ENCODE results near the gene SLC27A6.

SLC27A6 gene

DNA sequence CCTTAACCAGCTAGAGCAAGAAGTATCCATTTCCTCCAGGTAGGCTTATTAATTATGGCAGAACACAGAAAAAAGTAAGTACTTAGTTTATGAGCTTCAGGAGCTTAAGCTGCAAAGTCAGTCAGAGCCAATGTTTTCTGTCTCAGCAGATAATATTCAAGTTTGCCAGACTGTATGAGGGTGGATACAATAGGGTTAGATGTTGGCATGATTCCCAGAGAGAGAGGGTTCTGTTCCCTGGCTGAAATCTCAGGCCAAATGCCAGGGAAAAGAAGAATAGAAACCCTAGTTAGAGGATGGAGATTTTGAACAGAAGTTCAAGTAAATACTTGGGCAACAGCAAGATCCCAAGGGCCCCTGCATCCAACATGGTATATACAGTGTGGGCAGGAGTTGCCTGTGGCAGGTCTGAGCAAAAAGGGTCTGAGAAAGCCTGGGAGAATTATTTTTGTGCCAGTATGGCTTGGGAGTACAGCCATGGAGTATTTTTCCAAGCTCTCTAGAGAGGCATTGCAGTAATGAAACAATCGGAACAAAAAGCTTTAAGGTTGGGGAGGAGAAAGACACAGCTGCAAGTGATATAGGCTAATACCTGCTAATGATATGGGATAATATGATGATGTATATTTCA, 98.3 kb downstream of the SLC27A6 start:
- peak; percentile 90 for DNase-seq (ENCODE audit: low read depth, low spot score)

DNA sequence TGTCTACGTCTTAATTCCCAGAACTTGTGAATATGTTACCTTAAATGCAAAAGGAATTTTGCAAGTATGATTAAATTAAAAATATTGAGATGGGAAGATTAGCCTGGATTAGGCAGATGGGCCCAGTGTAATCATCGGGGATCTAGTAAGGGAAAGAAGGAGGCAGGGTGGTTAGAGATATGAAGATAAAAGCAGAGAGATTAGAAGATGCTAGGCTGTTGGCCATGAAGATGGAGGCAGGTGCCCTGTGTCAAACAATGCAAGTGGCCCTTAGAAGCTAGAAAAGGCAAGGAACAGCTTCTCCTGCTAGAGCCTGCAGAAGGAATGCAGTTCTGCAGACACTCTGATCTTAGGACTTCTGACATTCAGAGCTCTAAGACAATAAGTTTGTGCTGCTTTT, 100.4 kb downstream of the SLC27A6 start:
- no peak for DNase-seq (ENCODE audit: low read depth, low spot score)

DNA sequence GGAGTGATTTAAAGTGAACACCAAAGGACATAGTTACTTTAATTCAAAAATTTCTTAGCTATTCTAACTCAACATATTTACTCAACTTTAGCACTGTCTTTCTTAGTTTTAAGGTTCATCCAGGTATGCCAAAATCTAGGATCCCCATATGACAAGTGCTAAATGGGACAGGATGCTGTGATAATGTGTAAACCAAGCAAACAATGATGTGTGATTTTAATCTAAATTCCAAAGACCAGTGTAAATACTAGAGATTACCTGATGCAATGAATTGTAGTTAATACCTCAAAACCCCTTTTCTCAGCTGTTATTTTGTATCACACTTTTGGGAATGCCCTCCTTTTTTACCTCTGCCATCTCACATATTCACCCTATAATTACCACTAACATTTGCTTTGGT, 102.5 kb downstream of the SLC27A6 start:
- no peak for DNase-seq (ENCODE audit: low read depth, low spot score)

DNA sequence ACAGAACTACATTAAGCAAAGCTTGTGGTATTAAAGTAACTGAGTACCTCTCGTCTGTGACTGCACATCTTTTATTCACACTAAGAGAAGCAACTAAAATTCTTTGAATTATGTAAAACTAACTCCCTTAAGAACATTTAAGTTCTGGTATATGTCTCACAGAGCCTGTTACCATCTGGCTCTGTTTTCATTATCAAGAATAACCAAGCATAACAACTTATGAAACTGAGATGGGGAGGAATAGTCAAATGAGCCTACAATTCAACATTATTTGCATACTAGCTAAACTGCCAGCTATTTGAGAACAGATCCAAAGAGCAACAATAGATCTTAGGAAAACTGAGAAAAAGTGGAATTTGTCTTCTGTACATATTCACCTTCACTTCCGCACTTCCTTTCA, 104.0 kb downstream of the SLC27A6 start:
- DNase-seq (ENCODE audit: low read depth, low spot score), result no peak

DNA sequence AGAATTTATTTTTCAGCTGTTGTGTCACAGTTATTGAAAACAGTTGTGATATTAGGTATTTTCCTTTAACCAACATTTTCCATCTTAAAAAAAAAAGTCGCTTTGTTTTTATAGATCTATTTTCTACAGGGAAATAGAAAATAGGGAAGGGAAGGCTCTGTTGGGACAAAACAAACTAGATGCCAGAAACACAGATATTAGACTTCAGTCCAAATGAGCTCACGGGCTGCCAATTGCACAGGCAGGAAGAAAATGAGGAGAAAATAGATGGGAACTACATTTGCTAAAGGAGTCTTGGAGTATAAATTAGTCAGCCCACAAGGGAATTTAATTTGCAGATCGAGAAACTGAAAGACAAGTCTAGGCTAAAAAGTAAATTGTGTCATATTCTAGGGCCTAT, 107.8 kb downstream of the SLC27A6 start:
- DNase-seq (ENCODE audit: low read depth, low spot score), result no peak

DNA sequence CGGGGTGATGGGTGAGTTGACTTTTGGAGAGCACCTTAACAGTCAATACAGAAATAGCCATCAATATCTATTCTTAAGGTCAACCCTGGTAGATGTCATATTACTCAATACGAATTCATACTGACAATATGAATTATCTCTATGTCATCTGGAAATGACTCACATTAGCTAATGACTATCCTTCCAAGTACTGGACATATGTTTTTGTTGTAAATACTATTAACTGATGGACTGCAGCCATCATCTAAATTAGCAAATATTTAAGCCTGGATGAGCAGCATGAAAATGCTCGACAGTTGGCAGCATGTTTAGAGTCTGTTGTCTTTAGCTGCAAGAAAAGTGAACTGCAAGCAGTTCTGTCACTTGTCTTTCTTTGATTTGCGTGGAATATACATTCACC, 109.6 kb downstream of the SLC27A6 start:
- no peak for DNase-seq (ENCODE audit: low read depth, low spot score)

DNA sequence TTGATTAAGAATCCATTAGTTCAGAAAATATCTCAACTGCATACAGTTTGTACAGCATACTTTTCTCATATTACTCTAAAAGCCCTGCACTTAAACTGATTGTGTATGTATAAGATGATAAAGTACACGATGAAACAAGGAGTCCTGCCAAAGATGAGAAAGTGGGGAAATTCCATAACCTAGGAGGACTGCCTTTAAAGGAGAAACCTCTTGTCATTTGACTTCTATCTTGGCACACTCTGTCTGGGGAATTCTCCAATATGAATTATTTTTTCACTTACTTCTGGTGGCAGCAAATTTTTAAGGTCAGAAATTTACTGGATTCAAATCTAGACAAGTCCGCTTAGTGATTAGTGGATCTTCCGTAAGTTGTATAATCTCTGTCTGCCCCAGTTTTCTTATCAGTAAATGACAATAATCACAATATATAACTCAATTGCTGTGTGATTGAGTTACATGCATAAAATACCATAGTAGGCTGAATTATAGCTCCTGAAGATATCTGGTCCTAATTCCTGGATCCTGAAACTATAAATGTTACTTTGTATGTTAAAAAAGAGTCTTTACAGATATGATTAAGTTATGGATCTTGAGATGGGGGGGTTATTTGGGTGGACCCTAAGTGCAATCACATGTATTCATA, 112.3 kb downstream of the SLC27A6 start:
- DNase-seq (ENCODE audit: low read depth, low spot score), result no peak

DNA sequence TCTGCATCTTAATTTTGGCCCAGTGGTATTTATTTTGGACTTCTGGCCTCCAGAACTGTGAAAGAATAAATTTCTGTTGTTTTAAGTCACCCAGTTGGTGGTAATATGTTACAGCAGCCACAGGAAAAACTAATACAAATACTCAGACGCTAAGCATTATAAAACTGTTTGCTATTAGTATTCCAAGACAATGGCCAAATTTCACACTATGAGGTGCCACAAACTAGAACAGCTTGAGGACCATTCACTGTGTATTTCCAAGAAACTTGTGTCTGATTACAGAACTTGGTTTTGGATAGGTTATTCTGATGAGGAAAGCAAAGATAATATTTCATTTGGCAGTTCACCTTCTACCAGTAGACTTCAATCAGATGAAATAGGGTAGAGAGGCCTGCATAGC, 113.0 kb downstream of the SLC27A6 start:
- DNase-seq (ENCODE audit: low read depth, low spot score), result peak; percentile 23

DNA sequence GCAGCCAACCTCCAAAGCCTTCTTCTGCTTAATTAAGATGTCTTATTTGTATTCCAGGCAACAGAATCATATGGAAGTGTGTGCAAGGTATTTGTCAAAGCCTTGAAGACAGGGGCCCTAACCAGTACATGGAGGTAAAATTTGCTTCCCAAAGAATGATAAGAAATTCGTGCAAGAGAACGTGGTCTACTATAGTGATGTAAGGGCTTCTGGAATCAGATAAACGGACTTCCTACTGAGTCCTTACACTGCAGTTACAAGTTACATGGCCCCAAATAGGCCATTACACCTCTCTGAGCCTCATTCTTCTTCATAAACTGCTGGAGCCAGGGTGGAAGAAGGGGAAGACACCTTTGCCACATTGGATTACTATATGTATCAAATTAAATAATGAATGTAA, 113.4 kb downstream of the SLC27A6 start:
- no peak for DNase-seq (ENCODE audit: low read depth, low spot score)

DNA sequence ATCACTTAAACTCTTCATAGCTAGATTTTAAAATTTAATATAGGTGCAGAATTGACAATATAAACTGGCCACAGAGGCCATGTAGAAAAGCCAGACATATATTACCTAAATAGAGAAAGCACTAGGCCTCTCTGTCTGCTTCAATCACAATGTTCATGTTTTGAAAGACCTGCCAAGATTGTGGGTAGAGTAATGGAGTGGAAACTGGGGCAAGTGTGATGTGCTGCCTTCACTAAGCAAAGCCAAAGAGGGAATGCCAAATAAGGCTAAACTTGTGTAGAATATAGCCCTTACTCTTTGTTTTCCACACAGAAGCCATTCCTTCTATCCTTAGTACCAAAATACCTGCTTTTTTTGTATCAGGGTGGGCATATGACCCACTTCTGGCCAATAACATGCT, 114.2 kb downstream of the SLC27A6 start:
- peak; percentile 84 for DNase-seq (ENCODE audit: low read depth, low spot score)

DNA sequence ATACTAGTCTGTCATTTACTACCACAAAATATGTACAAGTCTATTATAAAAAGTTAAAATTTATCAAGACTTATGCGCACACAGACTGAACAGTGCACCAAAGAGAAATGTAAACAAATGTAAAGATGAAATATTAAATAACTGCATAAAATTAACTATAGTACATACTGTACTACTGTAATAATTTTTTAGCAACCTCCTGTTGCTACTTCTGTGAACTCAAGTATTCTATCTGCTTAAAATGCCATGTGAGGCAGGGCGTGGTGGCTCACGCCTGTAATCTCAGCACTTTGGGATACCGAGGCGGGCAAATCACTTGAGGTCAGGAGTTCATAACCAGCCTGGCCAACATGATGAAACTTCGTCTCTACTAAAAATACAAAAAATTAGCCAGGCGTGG, 115.5 kb downstream of the SLC27A6 start:
- DNase-seq (ENCODE audit: low read depth, low spot score), result no peak

DNA sequence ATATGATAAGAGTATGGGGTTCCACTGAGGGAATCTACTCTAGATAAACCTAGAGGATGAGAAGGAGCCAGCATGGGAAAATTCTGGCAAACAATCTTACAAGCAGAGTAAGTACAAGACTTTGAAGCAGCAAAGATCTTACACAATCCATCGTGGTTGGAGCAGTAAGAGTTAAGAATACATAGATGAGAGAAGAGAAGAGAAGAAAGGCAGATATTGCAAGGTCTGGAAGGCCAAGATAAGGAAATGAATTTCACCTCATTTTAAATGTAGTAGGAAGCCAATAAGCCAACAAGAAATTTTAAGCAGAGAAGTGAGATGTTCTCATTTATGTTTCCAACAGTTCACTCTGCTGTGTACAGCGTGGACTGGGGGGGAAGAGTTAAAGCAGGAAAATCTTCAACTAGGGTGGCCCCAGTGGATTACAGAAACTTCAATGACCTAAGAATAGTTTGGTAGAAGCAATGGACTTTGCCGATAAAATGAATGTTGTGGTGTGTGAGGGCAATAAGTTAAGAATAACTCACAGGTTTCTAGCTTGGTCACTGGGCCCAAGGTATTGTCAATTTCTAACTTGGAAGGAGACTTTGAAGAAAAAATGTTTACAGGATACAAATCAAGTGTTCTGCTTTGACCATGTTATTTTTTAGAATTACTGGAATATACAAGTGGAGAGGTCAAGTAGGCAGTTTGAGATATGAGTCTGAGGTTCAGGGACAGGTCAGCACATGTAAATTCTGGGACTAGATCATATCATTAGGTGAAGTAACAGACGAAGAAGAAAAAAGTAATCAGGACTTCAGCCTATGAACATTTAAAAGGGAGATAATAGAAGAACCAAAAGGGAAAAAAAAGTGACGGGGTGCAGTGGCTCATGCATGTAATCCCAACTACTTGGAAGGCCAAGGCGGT, 117.2 kb downstream of the SLC27A6 start:
- no peak for DNase-seq (ENCODE audit: low read depth, low spot score)
